MCF 10A (cell line): ENCODE data around the gene TGM4. TPM values are rescaled to one million over a fixed set of nuclear protein-coding genes. Genes with fewer than 3 reads are reported as not detected.

Source experiments
- BruUV-seq: library from RNA; stranded (reverse); fragments of 400-500 nt; replicated peaks from 2 replicates; lab custom pipeline; 2021; lab: Mats Ljungman, UMichigan
- CTCF ChIA-PET: fragments of 300-600 bp; sonication (Branson Sonifier 250); formaldehyde crosslinking; extraction: SDS; loops from one replicate; lab custom pipeline; 2021; ENCODE audit warnings: antibody characterized with exemption, inconsistent platforms; lab: Yijun Ruan, JAX
- POLR2A ChIA-PET: fragments of 300-600, 350-650 bp; sonication (Branson Sonifier 250); formaldehyde crosslinking; extraction: SDS; loops from one replicate; lab custom pipeline; 2020; ENCODE audit warnings: antibody characterized with exemption, inconsistent platforms; lab: Yijun Ruan, JAX
- DNase-seq: peaks from one replicate; pipeline ENCODE4 v3.0.0-alpha.2; 2018; ENCODE audit not compliant: unreplicated experiment
- H3K27ac Mint-ChIP-seq: one replicate; pipeline ENCODE4 v1.8.0; 2022; ENCODE audit warnings: mild to moderate bottlenecking, low read depth, mixed read lengths; ENCODE audit not compliant: unreplicated experiment
- H3K27me3 Mint-ChIP-seq: one replicate; pipeline ENCODE4 v1.8.0; 2022; ENCODE audit warnings: mixed read lengths; ENCODE audit not compliant: insufficient read depth, unreplicated experiment
- H3K36me3 Mint-ChIP-seq: one replicate; pipeline ENCODE4 v1.8.0; 2022; ENCODE audit warnings: mild to moderate bottlenecking, moderate library complexity, mixed read lengths; ENCODE audit not compliant: insufficient read depth, unreplicated experiment
- H3K4me1 Mint-ChIP-seq: one replicate; pipeline ENCODE4 v1.8.0; 2022; ENCODE audit warnings: mixed read lengths; ENCODE audit not compliant: insufficient read depth, unreplicated experiment
- H3K4me3 Mint-ChIP-seq: one replicate; pipeline ENCODE4 v1.8.0; 2022; ENCODE audit warnings: mild to moderate bottlenecking, moderate library complexity, mixed read lengths; ENCODE audit not compliant: unreplicated experiment
- H3K9me3 Mint-ChIP-seq: one replicate; pipeline ENCODE4 v1.8.0; 2022; ENCODE audit warnings: mixed read lengths; ENCODE audit not compliant: unreplicated experiment
- intact Hi-C: fragments of 100-400 bp; cut with micrococcal nuclease; formaldehyde crosslinking; loops from 2 replicates; pipeline ENCODE4 v1.14.1; 2022
- total RNA-seq: library from RNA; stranded (reverse); gene quantifications from 2 replicates; pipeline ENCODE4 v1.2.3, GENCODE V29; 2022
- TF ChIP-seq, protein P1 (sequence below): fragments of 200-600 bp; IDR thresholded peaks from one replicate; pipeline ENCODE4 v1.8.0; 2022; ENCODE audit warnings: antibody characterized with exemption, mild to moderate bottlenecking; ENCODE audit not compliant: unreplicated experiment

The TGM4 gene
- total RNA-seq, 1 experiment from 2014 or later, result 2.5 TPM

DNA sequence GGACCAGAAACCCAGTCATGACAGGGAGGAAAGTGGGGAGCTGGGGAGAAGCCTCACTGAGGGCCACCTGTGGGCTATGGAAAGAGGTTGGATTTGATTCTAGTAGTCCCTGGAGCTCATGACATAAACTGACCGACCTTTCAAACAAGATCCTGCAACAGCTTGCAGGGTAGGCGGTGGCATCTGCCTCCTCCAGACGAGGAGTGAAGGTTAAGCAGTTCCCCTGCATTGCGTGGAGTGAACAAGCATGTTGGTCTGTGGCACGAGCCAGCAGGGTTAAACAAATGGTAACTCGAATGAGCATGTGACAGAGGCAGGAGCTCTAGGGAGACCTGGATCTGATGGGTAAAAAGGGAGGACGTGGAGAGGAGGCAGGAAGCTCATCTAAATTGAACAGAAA, 12.7 kb downstream of the TGM4 start:
- no TSS peak for BruUV-seq
- intact Hi-C loops, result loop anchor here (2.0 to 10.0 kb wide), 3 partner anchors 56 to 235 kb away; partner anchors contain the start of genes EXOSC7 and ZDHHC3
- peak overlapping the region; percentile 17 for H3K4me3 Mint-ChIP-seq
- POLR2A ChIA-PET, result interaction anchor here (0.7 to 1.4 kb wide), 4 partner anchors 19 to 125 kb away, joined by 3 to 9 read pairs (median 3); partner anchors contain the start of genes EXOSC7, KIAA1143, KIF15 and ZDHHC3
- CTCF ChIA-PET, result interaction anchor here (0.7 to 3.5 kb wide), 2 partner anchors 21 to 26 kb away, joined by 4 to 13 read pairs; no protein-coding TSS in a partner anchor
- no peak for DNase-seq
- TF ChIP-seq, protein P1, sequence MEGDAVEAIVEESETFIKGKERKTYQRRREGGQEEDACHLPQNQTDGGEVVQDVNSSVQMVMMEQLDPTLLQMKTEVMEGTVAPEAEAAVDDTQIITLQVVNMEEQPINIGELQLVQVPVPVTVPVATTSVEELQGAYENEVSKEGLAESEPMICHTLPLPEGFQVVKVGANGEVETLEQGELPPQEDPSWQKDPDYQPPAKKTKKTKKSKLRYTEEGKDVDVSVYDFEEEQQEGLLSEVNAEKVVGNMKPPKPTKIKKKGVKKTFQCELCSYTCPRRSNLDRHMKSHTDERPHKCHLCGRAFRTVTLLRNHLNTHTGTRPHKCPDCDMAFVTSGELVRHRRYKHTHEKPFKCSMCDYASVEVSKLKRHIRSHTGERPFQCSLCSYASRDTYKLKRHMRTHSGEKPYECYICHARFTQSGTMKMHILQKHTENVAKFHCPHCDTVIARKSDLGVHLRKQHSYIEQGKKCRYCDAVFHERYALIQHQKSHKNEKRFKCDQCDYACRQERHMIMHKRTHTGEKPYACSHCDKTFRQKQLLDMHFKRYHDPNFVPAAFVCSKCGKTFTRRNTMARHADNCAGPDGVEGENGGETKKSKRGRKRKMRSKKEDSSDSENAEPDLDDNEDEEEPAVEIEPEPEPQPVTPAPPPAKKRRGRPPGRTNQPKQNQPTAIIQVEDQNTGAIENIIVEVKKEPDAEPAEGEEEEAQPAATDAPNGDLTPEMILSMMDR, result no peak
- H3K27me3 Mint-ChIP-seq, result no peaks in the 10 kb centered on the region
- no peaks in the 10 kb centered on the region for H3K9me3 Mint-ChIP-seq
- H3K27ac Mint-ChIP-seq, result peak overlapping the region; percentile 79
- peaks cover 51% of the 10 kb centered on the region for H3K4me1 Mint-ChIP-seq
- H3K36me3 Mint-ChIP-seq, result peaks cover 7% of the 10 kb centered on the region

DNA sequence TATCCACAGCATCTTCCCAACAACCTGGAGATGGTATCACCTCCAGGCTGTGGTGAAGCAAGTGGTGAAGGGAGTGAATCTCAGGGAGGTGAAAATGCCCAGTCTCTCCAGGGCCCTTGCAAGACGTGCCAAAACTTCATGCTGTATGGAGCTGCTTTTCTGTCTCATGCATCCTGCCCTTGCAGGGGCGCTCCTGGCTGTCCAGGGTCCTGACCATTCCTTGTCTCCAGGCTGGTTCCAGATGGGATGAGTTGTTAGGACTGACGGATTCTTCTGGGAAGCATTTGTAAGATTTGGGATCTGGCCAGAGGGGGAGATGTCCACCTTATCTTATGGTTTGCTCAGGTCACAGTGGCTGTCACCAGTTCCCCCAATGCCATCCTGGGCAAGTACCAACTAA, 15.8 kb downstream of the TGM4 start:
- Mint-ChIP-seq H3K27ac (peak overlapping the region; percentile 42), H3K4me1 (peaks cover 38% of the 10 kb centered on the region), H3K27me3 (no peaks in the 10 kb centered on the region), H3K36me3 (peaks cover 7% of the 10 kb centered on the region), H3K9me3 (no peaks in the 10 kb centered on the region), H3K4me3 (no peak overlapping the region)
- CTCF ChIA-PET, result interaction anchor here (1.8 kb wide), 1 partner anchor 31 kb away, joined by 4 read pairs; no protein-coding TSS in a partner anchor
- BruUV-seq, result no TSS peak
- intact Hi-C loops, result no loop called here
- no peak for DNase-seq
- POLR2A ChIA-PET, result interaction anchor here (1.4 kb wide), 1 partner anchor 8 kb away, joined by 4 read pairs; no protein-coding TSS in a partner anchor
- TF ChIP-seq, protein P1, result no peak

DNA sequence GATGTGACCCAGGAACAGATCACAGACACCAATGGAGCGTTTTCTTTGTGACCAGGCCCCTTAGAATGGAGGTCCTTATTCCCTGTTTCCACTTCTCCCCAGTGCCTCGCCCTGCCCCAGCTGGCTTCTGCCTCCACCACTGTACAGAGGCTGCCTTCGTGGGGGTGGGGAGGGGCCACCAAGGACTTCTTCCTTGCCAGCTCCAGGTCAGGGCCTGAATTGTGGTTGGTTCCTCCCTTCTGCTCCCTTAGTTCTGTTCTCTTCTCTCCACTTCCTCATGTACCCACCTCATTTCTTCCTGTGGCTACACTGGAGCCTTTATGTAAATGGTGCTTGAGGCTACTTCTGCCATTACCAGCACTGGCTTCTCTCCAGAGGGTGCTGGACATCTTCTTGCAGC, 16.4 kb downstream of the TGM4 start:
- no peak for DNase-seq
- Mint-ChIP-seq H3K4me3 (no peak overlapping the region), H3K27ac (peak overlapping the region; percentile 19), H3K36me3 (peaks cover 7% of the 10 kb centered on the region), H3K9me3 (no peaks in the 10 kb centered on the region), H3K4me1 (peaks cover 32% of the 10 kb centered on the region), H3K27me3 (no peaks in the 10 kb centered on the region)
- CTCF ChIA-PET, result interaction anchor here (0.6 to 1.8 kb wide), 2 partner anchors 31 to 414 kb away, joined by 3 to 4 read pairs; no protein-coding TSS in a partner anchor
- POLR2A ChIA-PET, result no interaction called here
- BruUV-seq, result no TSS peak
- TF ChIP-seq, protein P1, result no peak
- intact Hi-C loops, result no loop called here

DNA sequence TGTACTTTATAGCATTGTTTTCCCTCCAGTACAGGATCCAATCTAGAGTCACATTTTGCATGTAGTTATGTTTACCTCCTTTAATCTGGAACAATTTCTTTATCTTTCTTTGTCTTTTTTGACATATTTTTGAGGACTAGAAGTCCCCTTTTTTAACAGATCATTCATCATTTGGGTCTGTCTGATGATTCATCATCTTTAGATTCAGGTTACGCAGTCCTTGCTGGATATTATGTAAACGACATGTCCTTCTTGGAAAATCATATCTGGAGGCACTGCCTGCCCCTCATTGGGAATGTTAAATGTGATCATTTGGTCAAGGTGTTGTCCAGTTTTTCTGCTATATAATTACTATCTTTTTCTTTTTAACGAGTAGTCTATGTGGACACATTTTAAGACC, 18.3 kb downstream of the TGM4 start:
- Mint-ChIP-seq H3K4me1 (peaks cover 17% of the 10 kb centered on the region), H3K27ac (peak overlapping the region; percentile 60), H3K36me3 (no peaks in the 10 kb centered on the region), H3K9me3 (no peaks in the 10 kb centered on the region), H3K27me3 (no peaks in the 10 kb centered on the region), H3K4me3 (no peak overlapping the region)
- DNase-seq, result peak; percentile 78
- BruUV-seq, result no TSS peak
- CTCF ChIA-PET, result interaction anchor here (1.2 kb wide), 1 partner anchor 21 kb away, joined by 3 read pairs; no protein-coding TSS in a partner anchor
- TF ChIP-seq, protein P1, result no peak
- intact Hi-C loops, result no loop called here
- POLR2A ChIA-PET, result interaction anchor here (1.0 to 1.4 kb wide), 2 partner anchors 10 to 83 kb away, joined by 3 read pairs; partner anchors contain the start of genes EXOSC7 and ZDHHC3
